ENCODE results near the gene KDM2B. TPM values are rescaled to one million over a fixed set of nuclear protein-coding genes. Genes with fewer than 3 reads are reported as not detected.
"Not testable (repeated sequence)": the region's sequence is repeated elsewhere in the genome, so short reads cannot be mapped to it uniquely, and the experiment has no call there.

Gene KDM2B
- total RNA-seq, 1 donor from 2014 or later = 10.3 TPM

- ATAC-seq (ENCODE audit: poor library complexity) (no peak), DNase-seq (no peak)
- intact Hi-C loops (cut with DNase I) = no loop called here
Observed at GRCh38 chr12:121490401-121491281, 90.2 kb downstream of the KDM2B start.

GRCh38 chr12:121489874-121490273 is 90.9 kb downstream of the KDM2B start:
- intact Hi-C loops (cut with DNase I) = no loop called here

GRCh38 chr12:121484967-121485366 is 95.9 kb downstream of the KDM2B start:
- DNase-seq (no peak), ATAC-seq (ENCODE audit: poor library complexity) (no peak)
- intact Hi-C loops (cut with DNase I) = no loop called here

More at GRCh38 chr12:121489874-121490273, 90.9 kb downstream of the KDM2B start:
- DNase-seq (no peak), ATAC-seq (ENCODE audit: poor library complexity) (no peak)

- intact Hi-C loops (cut with DNase I); DNase-seq; ATAC-seq (ENCODE audit: poor library complexity): not testable (repeated sequence)
Observed at GRCh38 chr12:121484564-121484963, 96.3 kb downstream of the KDM2B start.

GRCh38 chr12:121483949-121484348 is 96.9 kb downstream of the KDM2B start:
- intact Hi-C loops (cut with DNase I) = no loop called here
- ATAC-seq (ENCODE audit: poor library complexity) (no peak), DNase-seq (no peak)

GRCh38 chr12:121476477-121476876 is 104.3 kb downstream of the KDM2B start:
- intact Hi-C loops (cut with DNase I) = no loop called here
- ATAC-seq (ENCODE audit: poor library complexity) (no peak), DNase-seq (no peak)

- DNase-seq (no peak), ATAC-seq (ENCODE audit: poor library complexity) (no peak)
- intact Hi-C loops (cut with DNase I) = no loop called here
Observed at GRCh38 chr12:121475279-121475678, 105.5 kb downstream of the KDM2B start.

GRCh38 chr12:121472150-121472905 is 108.5 kb downstream of the KDM2B start:
- no peak for DNase-seq
- intact Hi-C loops (cut with DNase I) = no loop called here
- no peak for ATAC-seq (ENCODE audit: poor library complexity)

GRCh38 chr12:121470751-121471150 is 110.1 kb downstream of the KDM2B start:
- intact Hi-C loops (cut with DNase I) = no loop called here

GRCh38 chr12:121468499-121468801 is 112.4 kb downstream of the KDM2B start:
- intact Hi-C loops (cut with DNase I) = no loop called here
- no peak for ATAC-seq (ENCODE audit: poor library complexity)

More at GRCh38 chr12:121470751-121471150, 110.1 kb downstream of the KDM2B start:
- no peak for DNase-seq
- no peak for ATAC-seq (ENCODE audit: poor library complexity)

GRCh38 chr12:121467638-121468498 is 113.0 kb downstream of the KDM2B start:
- ATAC-seq (ENCODE audit: poor library complexity) = peak; percentile 39

More at GRCh38 chr12:121468499-121468801, 112.4 kb downstream of the KDM2B start:
- no peak for DNase-seq

GRCh38 chr12:121466794-121467637 is 113.8 kb downstream of the KDM2B start:
- intact Hi-C loops (cut with DNase I) = no loop called here
- DNase-seq (peak; percentile 95), ATAC-seq (ENCODE audit: poor library complexity) (peak; percentile 97)

More at GRCh38 chr12:121467638-121468498, 113.0 kb downstream of the KDM2B start:
- DNase-seq = no peak
- intact Hi-C loops (cut with DNase I) = no loop called here

- intact Hi-C loops (cut with DNase I) = no loop called here
- DNase-seq (no peak), ATAC-seq (ENCODE audit: poor library complexity) (no peak)
Observed at GRCh38 chr12:121465921-121466793, 114.7 kb downstream of the KDM2B start.

GRCh38 chr12:121464331-121464730 is 116.5 kb downstream of the KDM2B start:
- DNase-seq = no peak
- intact Hi-C loops (cut with DNase I) = no loop called here
- ATAC-seq (ENCODE audit: poor library complexity) = no peak

GRCh38 chr12:121461048-121461447 is 119.8 kb downstream of the KDM2B start:
- peak; percentile 28 for ATAC-seq (ENCODE audit: poor library complexity)
- DNase-seq = no peak
- intact Hi-C loops (cut with DNase I) = no loop called here

GRCh38 chr12:121456551-121456950 is 124.3 kb downstream of the KDM2B start:
- ATAC-seq (ENCODE audit: poor library complexity) = no peak
- DNase-seq = no peak

GRCh38 chr12:121455766-121456420 is 124.9 kb downstream of the KDM2B start:
- ATAC-seq (ENCODE audit: poor library complexity) (no peak), DNase-seq (no peak)
- intact Hi-C loops (cut with DNase I) = no loop called here

More at GRCh38 chr12:121456551-121456950, 124.3 kb downstream of the KDM2B start:
- intact Hi-C loops (cut with DNase I) = no loop called here
